GM10248 (cell line): ENCODE data around the gene CDH23.
"Not testable (repeated sequence)": the region's sequence is repeated elsewhere in the genome, so short reads cannot be mapped to it uniquely, and the experiment has no call there.

ENCODE experiments used
- CTCF ChIA-PET: fragments of 300-600 bp; sonication (Branson Sonifier 250); formaldehyde crosslinking; extraction: SDS; loops from one replicate; lab custom pipeline; 2021; ENCODE audit warnings: antibody characterized with exemption; lab: Yijun Ruan, JAX
- POLR2A ChIA-PET: fragments of 350-650 bp; sonication (Branson Sonifier 250); formaldehyde crosslinking; extraction: SDS; loops from one replicate; lab custom pipeline; 2020; ENCODE audit warnings: antibody characterized with exemption; lab: Yijun Ruan, JAX
- DNase-seq: peaks from one replicate; pipeline ENCODE4 v3.0.0; 2012; ENCODE audit errors: extremely low spot score
- CTCF ChIP-seq: IDR thresholded peaks from 2 replicates; pipeline ENCODE4 v1.5.1; 2012; ENCODE audit warnings: mild to moderate bottlenecking, low read depth; ENCODE audit errors: extremely low read depth, missing control alignments, control extremely low read depth

The CDH23 gene

GRCh38 chr10:71353639-71354038, 43.1 kb upstream of the CDH23 start:
- no peak for TF ChIP-seq CTCF
- CTCF ChIA-PET, result interaction anchor here (1.1 to 2.0 kb wide), 2 partner anchors 30 to 255 kb away, joined by 3 to 4 read pairs; no protein-coding TSS in a partner anchor
- POLR2A ChIA-PET, result no interaction called here
- no peak for DNase-seq

- ChIA-PET CTCF (interaction anchor here (1.1 kb wide), 1 partner anchor 29 kb away, joined by 3 read pairs; no protein-coding TSS in a partner anchor), POLR2A (no interaction called here)
- no peak for TF ChIP-seq CTCF
- no peak for DNase-seq
These were observed 41.9 kb upstream of the CDH23 start for GRCh38 chr10:71354776-71355175.

- TF ChIP-seq CTCF, result no peak
- ChIA-PET CTCF (interaction anchor here (4.6 kb wide), 1 partner anchor 21 kb away, joined by 23 read pairs; no protein-coding TSS in a partner anchor), POLR2A (no interaction called here)
- no peak for DNase-seq
These were observed 40.8 kb upstream of the CDH23 start for GRCh38 chr10:71355886-71356285.

- CTCF ChIA-PET, result interaction anchor here (0.9 to 4.6 kb wide), 5 partner anchors 9 to 27 kb away, joined by 3 to 24 read pairs (median 11); no protein-coding TSS in a partner anchor
- no peak for TF ChIP-seq CTCF
- POLR2A ChIA-PET, result no interaction called here
- DNase-seq, result no peak
These were observed 38.9 kb upstream of the CDH23 start for GRCh38 chr10:71357792-71358265.

GRCh38 chr10:71358277-71358676, 38.4 kb upstream of the CDH23 start:
- DNase-seq, result no peak
- CTCF ChIA-PET, result interaction anchor here (0.9 to 4.6 kb wide), 5 partner anchors 9 to 27 kb away, joined by 3 to 24 read pairs (median 11); no protein-coding TSS in a partner anchor
- no peak for TF ChIP-seq CTCF
- POLR2A ChIA-PET, result no interaction called here

GRCh38 chr10:71358906-71359305, 37.8 kb upstream of the CDH23 start:
- DNase-seq, POLR2A ChIA-PET: not testable (repeated sequence)
- CTCF ChIA-PET, result interaction anchor here (0.9 to 4.6 kb wide), 8 partner anchors 8 to 349 kb away, joined by 3 to 24 read pairs (median 6); no protein-coding TSS in a partner anchor

- ChIA-PET CTCF (interaction anchor here (1.3 to 4.6 kb wide), 6 partner anchors 9 to 349 kb away, joined by 3 to 24 read pairs (median 9); no protein-coding TSS in a partner anchor), POLR2A (no interaction called here)
- DNase-seq, result peak; percentile 83
- TF ChIP-seq CTCF, result no peak
These were observed 37.2 kb upstream of the CDH23 start for GRCh38 chr10:71359364-71360046.
